Measurements from ENCODE around the gene MATN4. TPM values are rescaled to one million over a fixed set of nuclear protein-coding genes. Genes with fewer than 3 reads are reported as not detected.
A peak's percentile ranks its signal among the peaks of the same experiment; 100 is the strongest.

Gene MATN4
- total and polyA plus RNA-seq, 2 donors (not counting 1 experiment from before 2014, with no cell fraction given), result not detected

DNA sequence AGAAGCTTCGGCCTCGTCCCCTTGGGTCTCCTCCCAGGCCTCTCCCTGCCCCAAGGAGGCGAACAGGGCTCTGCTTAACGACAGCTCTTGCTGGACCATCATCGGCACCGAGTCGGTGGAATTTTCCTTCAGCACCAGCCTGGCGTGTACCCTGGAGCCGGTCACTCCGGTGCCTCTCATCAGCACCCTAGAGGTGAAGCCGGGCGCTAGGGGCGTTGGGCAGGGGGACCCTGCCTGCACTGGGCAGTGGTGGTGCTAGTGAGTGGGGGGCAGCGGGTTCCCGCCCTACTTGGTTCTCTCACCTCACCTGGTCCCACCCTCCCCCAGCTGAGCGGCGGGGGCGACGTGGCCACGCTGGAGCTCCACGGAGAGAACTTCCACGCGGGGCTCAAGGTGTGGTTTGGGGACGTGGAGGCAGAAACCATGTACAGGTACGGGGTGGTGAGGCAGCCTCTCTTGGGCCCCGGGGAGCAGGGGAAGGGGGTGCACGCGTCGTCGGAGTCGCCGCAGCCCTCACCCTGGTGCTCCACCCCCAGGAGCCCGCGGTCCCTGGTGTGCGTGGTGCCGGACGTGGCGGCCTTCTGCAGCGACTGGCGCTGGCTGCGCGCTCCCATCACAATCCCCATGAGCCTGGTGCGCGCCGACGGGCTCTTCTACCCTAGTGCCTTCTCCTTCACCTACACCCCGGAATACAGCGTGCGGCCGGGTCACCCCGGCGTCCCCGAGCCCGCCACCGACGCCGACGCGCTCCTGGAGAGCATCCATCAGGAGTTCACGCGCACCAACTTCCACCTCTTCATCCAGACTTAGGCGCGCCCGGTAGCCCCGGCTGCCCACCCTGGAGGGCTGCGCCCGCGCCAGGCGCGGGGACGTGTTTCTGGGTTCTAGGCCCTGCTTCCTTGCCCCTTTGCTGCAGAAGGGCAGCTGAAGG, 8.3 kb upstream of the MATN4 start:
- no peak overlapping the region for H3K27ac ChIP-seq (ENCODE audit: low read length in 2 of 2)
- H3K27me3 ChIP-seq (replicated peaks in 1 of 4; ENCODE audit: control extremely low read depth in 1 of 4, control insufficient read depth in 3 of 4, insufficient read depth in 4 of 4, low read length in 3 of 4), result peaks cover 0 to 53% (median 18%) of the 10 kb centered on the region in 4 experiments
- intact Hi-C loops (cut with micrococcal nuclease), result no loop called here
- 28% methylated on average over 65 of the region's 71 CpGs for WGBS (ENCODE audit: insufficient coverage)
- Mint-ChIP-seq H3K9me3 (ENCODE audit: insufficient read depth) (no peaks in the 10 kb centered on the region), H3K27me3 (peaks cover 39% of the 10 kb centered on the region), H3K4me3 (no peak overlapping the region), H3K27ac (no peak overlapping the region), H3K4me1 (peaks cover 26% of the 10 kb centered on the region)
- H2AFZ ChIP-seq (ENCODE audit: insufficient read depth, low read depth, low read length, poor library complexity, severe bottlenecking), result peak overlapping the region; percentile 2
- peaks cover 43 to 49% of the 10 kb centered on the region in 2 donors for H3K4me1 ChIP-seq (ENCODE audit: control insufficient read depth in 2 of 2, insufficient read depth in 2 of 2, low read length in 2 of 2)
- peaks cover 0 to 15% (median 2%) of the 10 kb centered on the region in 3 donors for H3K9me3 ChIP-seq (ENCODE audit: control extremely low read depth in 1 of 3, control insufficient read depth in 2 of 3, insufficient read depth in 1 of 3, low read length in 2 of 3)
- TF ChIP-seq EZH2 (IDR thresholded peaks at IDR 0.05; ENCODE audit: borderline replicate concordance, insufficient read depth, low read depth, low read length, poor library complexity, severe bottlenecking), result no peak
- TF ChIP-seq, protein P1, sequence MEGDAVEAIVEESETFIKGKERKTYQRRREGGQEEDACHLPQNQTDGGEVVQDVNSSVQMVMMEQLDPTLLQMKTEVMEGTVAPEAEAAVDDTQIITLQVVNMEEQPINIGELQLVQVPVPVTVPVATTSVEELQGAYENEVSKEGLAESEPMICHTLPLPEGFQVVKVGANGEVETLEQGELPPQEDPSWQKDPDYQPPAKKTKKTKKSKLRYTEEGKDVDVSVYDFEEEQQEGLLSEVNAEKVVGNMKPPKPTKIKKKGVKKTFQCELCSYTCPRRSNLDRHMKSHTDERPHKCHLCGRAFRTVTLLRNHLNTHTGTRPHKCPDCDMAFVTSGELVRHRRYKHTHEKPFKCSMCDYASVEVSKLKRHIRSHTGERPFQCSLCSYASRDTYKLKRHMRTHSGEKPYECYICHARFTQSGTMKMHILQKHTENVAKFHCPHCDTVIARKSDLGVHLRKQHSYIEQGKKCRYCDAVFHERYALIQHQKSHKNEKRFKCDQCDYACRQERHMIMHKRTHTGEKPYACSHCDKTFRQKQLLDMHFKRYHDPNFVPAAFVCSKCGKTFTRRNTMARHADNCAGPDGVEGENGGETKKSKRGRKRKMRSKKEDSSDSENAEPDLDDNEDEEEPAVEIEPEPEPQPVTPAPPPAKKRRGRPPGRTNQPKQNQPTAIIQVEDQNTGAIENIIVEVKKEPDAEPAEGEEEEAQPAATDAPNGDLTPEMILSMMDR (IDR thresholded peaks at IDR 0.05), result no peak
- no peaks in the 10 kb centered on the region for H3K79me2 ChIP-seq (ENCODE audit: control insufficient read depth, insufficient read depth, low read length)
- DNase-seq, result no peak
- no peaks in the 10 kb centered on the region for H3K36me3 ChIP-seq (replicated peaks in 1 of 2; ENCODE audit: control extremely low read depth in 1 of 2, control insufficient read depth in 1 of 2, extremely low read depth in 1 of 2, insufficient read depth in 2 of 2, low read length in 1 of 2)
- no peaks in the 10 kb centered on the region for H4K20me1 ChIP-seq (ENCODE audit: control insufficient read depth, insufficient read depth, low read length, poor library complexity, severe bottlenecking)
- ATAC-seq (ENCODE audit: low read depth), result no peak
- H3K4me2 ChIP-seq (replicated peaks; ENCODE audit: low read depth, low read length, poor library complexity, severe bottlenecking), result peak overlapping the region; percentile 42
- H3K9ac ChIP-seq (ENCODE audit: low read length), result no peak overlapping the region
- H3K4me3 ChIP-seq (ENCODE audit: control extremely low read depth in 1 of 5, extremely low read depth in 1 of 5, insufficient read depth in 1 of 5, low read depth in 2 of 5, low read length in 4 of 5), result no peak overlapping the region
- ChIA-PET POLR2A (no interaction called here), CTCF (interaction anchor here (1.0 to 7.9 kb wide), 6 partner anchors 25 to 458 kb away, joined by 3 to 135 read pairs (median 11); no protein-coding TSS in a partner anchor)

DNA sequence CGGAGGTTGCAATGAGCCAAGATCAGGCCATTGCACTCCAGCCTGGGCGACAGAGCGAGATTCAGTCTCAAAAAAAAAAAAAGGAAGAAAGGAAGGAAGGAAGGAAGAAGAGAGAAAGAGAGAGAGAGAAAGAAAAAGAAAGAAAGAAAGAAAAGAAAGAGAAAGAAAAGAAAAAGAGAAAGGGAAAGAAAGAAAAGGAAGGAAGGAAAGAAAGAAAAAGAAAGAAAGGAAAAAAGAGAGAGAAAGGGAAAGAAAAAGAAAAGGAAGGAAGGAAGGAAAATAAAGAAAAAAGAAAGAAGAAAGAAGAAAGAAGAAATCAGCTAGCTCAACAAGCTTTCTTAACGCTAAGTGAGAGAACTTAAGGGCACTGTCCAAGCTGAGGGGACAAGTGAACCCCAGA, 7.6 kb upstream of the MATN4 start:
- Histone ChIP-seq H3K4me2 (replicated peaks; ENCODE audit: low read depth, low read length, poor library complexity, severe bottlenecking) (peak overlapping the region; percentile 42), H3K4me3 (ENCODE audit: control extremely low read depth in 1 of 5, extremely low read depth in 1 of 5, insufficient read depth in 1 of 5, low read depth in 2 of 5, low read length in 4 of 5) (no peak overlapping the region), H3K27ac (ENCODE audit: low read length in 2 of 2) (no peak overlapping the region), H3K79me2 (ENCODE audit: control insufficient read depth, insufficient read depth, low read length) (no peaks in the 10 kb centered on the region), H3K27me3 (replicated peaks in 1 of 4; ENCODE audit: control extremely low read depth in 1 of 4, control insufficient read depth in 3 of 4, insufficient read depth in 4 of 4, low read length in 3 of 4) (peaks cover 0 to 57% (median 18%) of the 10 kb centered on the region in 4 experiments), H3K4me1 (ENCODE audit: control insufficient read depth in 2 of 2, insufficient read depth in 2 of 2, low read length in 2 of 2) (peaks cover 40 to 42% of the 10 kb centered on the region in 2 donors), H2AFZ (ENCODE audit: insufficient read depth, low read depth, low read length, poor library complexity, severe bottlenecking) (no peak overlapping the region), H4K20me1 (ENCODE audit: control insufficient read depth, insufficient read depth, low read length, poor library complexity, severe bottlenecking) (no peaks in the 10 kb centered on the region), H3K9ac (ENCODE audit: low read length) (no peak overlapping the region), H3K36me3 (replicated peaks in 1 of 2; ENCODE audit: control extremely low read depth in 1 of 2, control insufficient read depth in 1 of 2, extremely low read depth in 1 of 2, insufficient read depth in 2 of 2, low read length in 1 of 2) (no peaks in the 10 kb centered on the region), H3K9me3 (ENCODE audit: control extremely low read depth in 1 of 3, control insufficient read depth in 2 of 3, insufficient read depth in 1 of 3, low read length in 2 of 3) (peaks cover 0 to 12% (median 0%) of the 10 kb centered on the region in 3 donors)
- POLR2A ChIA-PET, result no interaction called here
- no peak for TF ChIP-seq EZH2 (IDR thresholded peaks at IDR 0.05; ENCODE audit: borderline replicate concordance, insufficient read depth, low read depth, low read length, poor library complexity, severe bottlenecking)
- TF ChIP-seq, protein P1 (IDR thresholded peaks at IDR 0.05), result no peak
- intact Hi-C loops (cut with micrococcal nuclease), result no loop called here
- no peaks in the 10 kb centered on the region for H3K9me3 Mint-ChIP-seq (ENCODE audit: insufficient read depth)
- DNase-seq (no peak), ATAC-seq (ENCODE audit: low read depth) (no peak)
- WGBS (ENCODE audit: insufficient coverage), result 90% methylated on average over 2 of the region's 4 CpGs
- no peak overlapping the region for H3K27ac Mint-ChIP-seq
- CTCF ChIA-PET, result interaction anchor here (1.0 to 2.1 kb wide), 5 partner anchors 17 to 459 kb away, joined by 3 to 13 read pairs (median 3); no protein-coding TSS in a partner anchor
- peaks cover 24% of the 10 kb centered on the region for H3K4me1 Mint-ChIP-seq
- H3K4me3 Mint-ChIP-seq, result no peak overlapping the region
- peaks cover 46% of the 10 kb centered on the region for H3K27me3 Mint-ChIP-seq
